Measurements from ENCODE around the gene DYNC2H1. TPM values are rescaled to one million over a fixed set of nuclear protein-coding genes. Genes with fewer than 3 reads are reported as not detected.

Gene DYNC2H1
- total RNA-seq, 2 experiments from 2014 or later: 1.3 to 2.0 TPM

DNA sequence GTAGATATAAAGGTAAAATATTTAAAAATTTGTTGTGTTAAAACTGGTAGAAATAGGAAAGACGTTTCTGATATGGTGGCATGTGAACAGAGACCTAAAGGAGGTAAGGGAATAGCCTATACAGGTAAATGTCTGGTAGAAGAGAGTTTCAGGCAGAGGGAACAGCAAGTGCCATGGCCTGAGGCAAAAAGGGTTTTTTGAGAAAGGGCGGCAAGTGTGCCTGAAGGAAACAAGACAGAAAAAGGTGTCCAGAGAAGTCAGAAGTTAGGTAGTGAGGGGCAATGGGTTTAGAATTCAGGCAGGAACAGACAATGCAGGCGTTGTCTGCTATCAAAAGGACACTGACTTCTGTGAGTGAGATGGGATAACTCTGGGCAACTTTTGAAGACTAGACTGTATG lies 339.7 kb downstream of the DYNC2H1 start:
- DNase-seq (no peak), ATAC-seq (no peak)
- TF ChIP-seq, protein P1, sequence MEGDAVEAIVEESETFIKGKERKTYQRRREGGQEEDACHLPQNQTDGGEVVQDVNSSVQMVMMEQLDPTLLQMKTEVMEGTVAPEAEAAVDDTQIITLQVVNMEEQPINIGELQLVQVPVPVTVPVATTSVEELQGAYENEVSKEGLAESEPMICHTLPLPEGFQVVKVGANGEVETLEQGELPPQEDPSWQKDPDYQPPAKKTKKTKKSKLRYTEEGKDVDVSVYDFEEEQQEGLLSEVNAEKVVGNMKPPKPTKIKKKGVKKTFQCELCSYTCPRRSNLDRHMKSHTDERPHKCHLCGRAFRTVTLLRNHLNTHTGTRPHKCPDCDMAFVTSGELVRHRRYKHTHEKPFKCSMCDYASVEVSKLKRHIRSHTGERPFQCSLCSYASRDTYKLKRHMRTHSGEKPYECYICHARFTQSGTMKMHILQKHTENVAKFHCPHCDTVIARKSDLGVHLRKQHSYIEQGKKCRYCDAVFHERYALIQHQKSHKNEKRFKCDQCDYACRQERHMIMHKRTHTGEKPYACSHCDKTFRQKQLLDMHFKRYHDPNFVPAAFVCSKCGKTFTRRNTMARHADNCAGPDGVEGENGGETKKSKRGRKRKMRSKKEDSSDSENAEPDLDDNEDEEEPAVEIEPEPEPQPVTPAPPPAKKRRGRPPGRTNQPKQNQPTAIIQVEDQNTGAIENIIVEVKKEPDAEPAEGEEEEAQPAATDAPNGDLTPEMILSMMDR (IDR thresholded peaks at IDR 0.05): no peak
- Mint-ChIP-seq H3K4me3 (no peak overlapping the region), H3K27me3 (no peaks in the 10 kb centered on the region), H3K27ac (no peak overlapping the region), H3K9me3 (no peaks in the 10 kb centered on the region), H3K36me3 (ENCODE audit: low read depth) (no peaks in the 10 kb centered on the region), H3K4me1 (ENCODE audit: low read depth) (no peaks in the 10 kb centered on the region)
- ChIA-PET POLR2A (no interaction called here), CTCF (no interaction called here)
- intact Hi-C loops (cut with micrococcal nuclease): no loop called here

DNA sequence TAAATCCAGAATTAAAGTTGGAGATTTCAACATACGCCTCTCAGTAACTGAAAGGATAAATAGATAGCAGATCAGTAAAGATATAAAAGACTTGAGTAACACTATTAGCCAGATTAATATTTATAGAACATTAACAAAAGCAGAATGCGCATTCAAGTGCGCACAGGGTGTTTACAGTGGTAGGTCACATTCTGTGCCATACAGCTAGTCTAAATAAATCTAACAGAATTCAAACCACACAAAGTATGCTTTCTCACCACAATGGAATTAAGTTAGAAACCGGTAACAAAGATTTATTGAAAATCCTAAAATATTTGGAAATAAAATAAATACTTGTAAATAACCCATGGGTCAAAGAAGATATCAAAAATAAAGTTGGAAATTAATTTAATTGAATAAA lies 341.0 kb downstream of the DYNC2H1 start:
- Mint-ChIP-seq H3K27ac (no peak overlapping the region), H3K4me3 (no peak overlapping the region), H3K27me3 (no peaks in the 10 kb centered on the region), H3K4me1 (ENCODE audit: low read depth) (no peaks in the 10 kb centered on the region), H3K9me3 (no peaks in the 10 kb centered on the region), H3K36me3 (ENCODE audit: low read depth) (no peaks in the 10 kb centered on the region)
- TF ChIP-seq, protein P1 (IDR thresholded peaks at IDR 0.05): no peak
- no peak for DNase-seq
- intact Hi-C loops (cut with micrococcal nuclease): no loop called here
- no peak for ATAC-seq
- ChIA-PET POLR2A (no interaction called here), CTCF (no interaction called here)

DNA sequence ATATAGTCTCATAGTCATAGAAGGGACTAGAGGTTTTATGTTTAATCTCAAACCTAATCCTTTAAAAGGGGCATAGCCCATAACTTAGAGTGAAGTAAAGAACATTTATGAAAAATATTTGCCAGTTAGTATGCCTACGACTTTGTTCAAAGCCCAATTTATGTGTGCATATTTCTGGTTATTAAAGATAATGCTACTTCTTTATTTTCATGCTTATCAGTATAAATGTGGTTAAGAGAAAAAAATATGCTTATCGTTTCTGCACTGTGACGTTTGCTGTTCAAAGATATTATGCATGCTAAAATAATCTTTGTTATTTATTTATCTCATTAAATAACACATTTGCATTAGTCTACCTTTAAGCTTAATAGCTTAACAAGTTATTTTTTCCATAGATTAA lies 343.9 kb downstream of the DYNC2H1 start:
- no peaks in the 10 kb centered on the region for H3K4me1 Mint-ChIP-seq (ENCODE audit: low read depth)
- intact Hi-C loops (cut with micrococcal nuclease): no loop called here
- CTCF ChIA-PET: no interaction called here
- POLR2A ChIA-PET: interaction anchor here (0.6 kb wide), 1 partner anchor 20 kb away, joined by 3 read pairs; no protein-coding TSS in a partner anchor
- ATAC-seq (no peak), DNase-seq (no peak)
- H3K4me3 Mint-ChIP-seq: no peak overlapping the region
- H3K27me3 Mint-ChIP-seq: no peaks in the 10 kb centered on the region
- TF ChIP-seq, protein P1 (IDR thresholded peaks at IDR 0.05): no peak
- no peaks in the 10 kb centered on the region for H3K9me3 Mint-ChIP-seq
- H3K36me3 Mint-ChIP-seq (ENCODE audit: low read depth): no peaks in the 10 kb centered on the region
- no peak overlapping the region for H3K27ac Mint-ChIP-seq

DNA sequence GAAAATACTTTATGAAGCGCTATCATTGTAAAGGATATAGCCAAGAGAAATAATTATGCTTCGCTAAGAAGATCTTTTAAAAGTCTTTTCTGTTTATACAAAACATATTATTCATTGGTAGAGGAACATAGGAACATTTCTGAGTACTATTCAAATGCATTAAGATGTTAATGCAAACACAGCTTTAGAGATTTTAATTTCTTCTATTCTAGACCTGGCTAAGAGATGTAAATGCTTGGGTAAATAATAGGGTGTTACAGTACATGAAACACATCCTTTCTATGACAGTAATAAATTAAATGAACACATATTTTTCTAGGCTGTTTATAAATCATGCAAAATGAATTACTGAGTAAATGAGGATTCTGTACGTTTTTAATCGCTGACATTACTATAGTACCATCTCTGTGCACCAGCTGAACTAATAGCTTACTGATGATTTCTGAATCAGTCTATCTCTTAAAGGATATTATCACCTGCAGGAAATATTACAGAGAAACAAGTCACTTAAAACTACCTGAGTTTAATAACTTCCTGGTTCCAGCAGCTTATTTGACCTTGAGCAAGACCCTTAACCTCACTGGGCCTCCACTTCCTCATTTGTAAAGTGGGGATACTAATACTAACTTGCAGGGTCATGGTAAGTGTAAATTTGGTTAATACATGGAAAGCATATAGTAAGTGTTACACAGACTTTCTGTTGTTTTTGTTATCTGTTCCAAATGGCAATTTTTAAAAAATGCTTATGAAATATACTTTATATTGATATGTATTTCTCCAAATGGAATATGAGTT lies 344.9 kb downstream of the DYNC2H1 start:
- Mint-ChIP-seq H3K36me3 (ENCODE audit: low read depth) (no peaks in the 10 kb centered on the region), H3K4me3 (no peak overlapping the region), H3K9me3 (no peaks in the 10 kb centered on the region), H3K27ac (no peak overlapping the region), H3K4me1 (ENCODE audit: low read depth) (no peaks in the 10 kb centered on the region), H3K27me3 (no peaks in the 10 kb centered on the region)
- DNase-seq: no peak
- no peak for ATAC-seq
- ChIA-PET CTCF (no interaction called here), POLR2A (no interaction called here)
- TF ChIP-seq, protein P1 (IDR thresholded peaks at IDR 0.05): no peak
- intact Hi-C loops (cut with micrococcal nuclease): no loop called here

DNA sequence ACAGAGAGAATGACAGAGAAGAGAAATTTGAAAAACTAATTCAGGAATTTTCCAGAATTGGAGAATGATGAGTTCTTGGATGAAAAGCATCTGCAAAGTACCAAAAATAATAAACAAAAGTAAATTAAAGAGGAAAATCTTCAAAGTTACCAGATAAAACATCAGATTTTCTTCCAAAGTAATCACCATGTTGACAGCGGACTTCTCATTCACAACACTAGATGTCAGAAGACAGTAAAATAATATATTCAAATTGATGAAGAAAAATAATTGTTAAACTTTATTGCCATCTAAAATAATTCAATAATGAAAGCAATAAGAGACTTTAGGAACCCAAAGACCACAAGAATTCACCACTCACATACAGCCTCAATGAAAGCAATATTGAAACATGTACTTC lies 355.2 kb downstream of the DYNC2H1 start:
- Mint-ChIP-seq H3K4me1 (ENCODE audit: low read depth) (no peaks in the 10 kb centered on the region), H3K4me3 (no peak overlapping the region), H3K36me3 (ENCODE audit: low read depth) (no peaks in the 10 kb centered on the region), H3K27me3 (no peaks in the 10 kb centered on the region), H3K9me3 (no peaks in the 10 kb centered on the region), H3K27ac (no peak overlapping the region)
- POLR2A ChIA-PET: no interaction called here
- TF ChIP-seq, protein P1 (IDR thresholded peaks at IDR 0.05): no peak
- CTCF ChIA-PET: interaction anchor here (1.0 kb wide), 1 partner anchor 11 kb away, joined by 3 read pairs; no protein-coding TSS in a partner anchor
- intact Hi-C loops (cut with micrococcal nuclease): no loop called here
- DNase-seq: no peak
- no peak for ATAC-seq

Data from activated CD8-positive, alpha-beta T cell treated with anti-CD3 and anti-CD28 coated beads for 36 hours (primary cell).